ENCODE data around the gene EZR. TPM values are rescaled to one million over a fixed set of nuclear protein-coding genes. Genes with fewer than 3 reads are reported as not detected.

The EZR gene
- total RNA-seq, 1 experiment from 2014 or later, result 263 TPM

- peaks cover 16% of the 10 kb centered on the region for H3K4me1 ChIP-seq (ENCODE audit: control insufficient read depth, insufficient read depth, low read length)
- CTCF ChIA-PET, result no interaction called here
- H3K27me3 ChIP-seq (ENCODE audit: control insufficient read depth, insufficient read depth, low read length), result no peaks in the 10 kb centered on the region
- H3K27ac ChIP-seq (ENCODE audit: low read length), result no peak overlapping the region
- intact Hi-C loops (cut with micrococcal nuclease; ENCODE audit: unreplicated experiment) (no loop called here), in situ Hi-C loops (cut with HindIII; ENCODE audit: low pct_unique_long_range_greater_than_20kb, low sequenced_read_pairs) (no loop called here)
- TF ChIP-seq TCF7L2 (IDR thresholded peaks at IDR 0.05; ENCODE audit: low read depth, low read length), result no peak
- no peak for TF ChIP-seq POLR2AphosphoS5 (IDR thresholded peaks at IDR 0.05; ENCODE audit: low read depth, low read length)
- TF ChIP-seq REST (IDR thresholded peaks at IDR 0.05; ENCODE audit: insufficient read depth in 1 of 2, low read depth in 2 of 2, low read length in 1 of 2), result no peak
- TF ChIP-seq SIN3A (IDR thresholded peaks at IDR 0.05; ENCODE audit: borderline replicate concordance, insufficient read depth, low read depth, low read length), result no peak
- TF ChIP-seq CTCF (IDR thresholded peaks at IDR 0.05), result no peak
- POLR2A ChIA-PET, result no interaction called here
- no TSS peak for BruUV-seq (replicated peaks)
- H3K36me3 ChIP-seq (ENCODE audit: control insufficient read depth, insufficient read depth, low read length), result peaks cover 34% of the 10 kb centered on the region
- ATAC-seq (no peak), DNase-seq (ENCODE audit: low read depth, low spot score) (no peak)
- no peak overlapping the region for H3K4me3 ChIP-seq (ENCODE audit: low read depth in 2 of 2, low read length in 2 of 2)
- no peaks in the 10 kb centered on the region for H3K9me3 ChIP-seq (ENCODE audit: control insufficient read depth, insufficient read depth, low read depth, low read length)
These were observed 29.9 kb downstream of the EZR start for GRCh38 chr6:158789115-158789917.

GRCh38 chr6:158787395-158787794, 31.8 kb downstream of the EZR start:
- ATAC-seq, result no peak
- POLR2A ChIA-PET, result no interaction called here
- DNase-seq (ENCODE audit: low read depth, low spot score), result no peak
- intact Hi-C loops (cut with micrococcal nuclease; ENCODE audit: unreplicated experiment) (no loop called here), in situ Hi-C loops (cut with HindIII; ENCODE audit: low pct_unique_long_range_greater_than_20kb, low sequenced_read_pairs) (no loop called here)
- H3K9me3 ChIP-seq (ENCODE audit: control insufficient read depth, insufficient read depth, low read depth, low read length), result no peaks in the 10 kb centered on the region
- peaks cover 48% of the 10 kb centered on the region for H3K36me3 ChIP-seq (ENCODE audit: control insufficient read depth, insufficient read depth, low read length)
- no peak for TF ChIP-seq CTCF (IDR thresholded peaks at IDR 0.05)
- H3K4me3 ChIP-seq (ENCODE audit: low read depth in 2 of 2, low read length in 2 of 2), result no peak overlapping the region
- peaks cover 5% of the 10 kb centered on the region for H3K4me1 ChIP-seq (ENCODE audit: control insufficient read depth, insufficient read depth, low read length)
- H3K27me3 ChIP-seq (ENCODE audit: control insufficient read depth, insufficient read depth, low read length), result no peaks in the 10 kb centered on the region
- TSS peak; percentile 11 for BruUV-seq (replicated peaks)
- H3K27ac ChIP-seq (ENCODE audit: low read length), result no peak overlapping the region
- CTCF ChIA-PET, result no interaction called here
